ENCODE results near the gene NCAPH2.

GRCh38 chr22:50459016-50459415 is 49.0 kb upstream of the NCAPH2 start:
- TF ChIP-seq CTCF (IDR thresholded peaks at IDR 0.05), result no peak
- TF ChIP-seq POLR2A (IDR thresholded peaks at IDR 0.05), result no peak
